HG02885 (cell line): ENCODE results near the gene FTMT.
"Not testable (repeated sequence)": the region's sequence is repeated elsewhere in the genome, so short reads cannot be mapped to it uniquely, and the experiment has no call there.

Source experiments
- ATAC-seq: cut with Tn5 transposase; IDR thresholded peaks from one replicate; pipeline ENCODE4 v1.9.1; 2021; ENCODE audit warnings: mild to moderate bottlenecking; ENCODE audit not compliant: unreplicated experiment, poor library complexity

FTMT gene

GRCh38 chr5:121851643-121852574 lies at the start of gene FTMT:
TSS of gene FTMT (plus strand) at chr5:121851882. CDS start at chr5:121851964, 82 bp downstream.
- no peak for ATAC-seq

GRCh38 chr5:121805251-121805650 lies 46.4 kb upstream of the FTMT start:
- ATAC-seq: not testable (repeated sequence)

GRCh38 chr5:121805911-121806310 lies 45.8 kb upstream of the FTMT start:
- ATAC-seq: no peak

GRCh38 chr5:121816164-121816563 lies 35.5 kb upstream of the FTMT start:
- ATAC-seq: no peak

DNA sequence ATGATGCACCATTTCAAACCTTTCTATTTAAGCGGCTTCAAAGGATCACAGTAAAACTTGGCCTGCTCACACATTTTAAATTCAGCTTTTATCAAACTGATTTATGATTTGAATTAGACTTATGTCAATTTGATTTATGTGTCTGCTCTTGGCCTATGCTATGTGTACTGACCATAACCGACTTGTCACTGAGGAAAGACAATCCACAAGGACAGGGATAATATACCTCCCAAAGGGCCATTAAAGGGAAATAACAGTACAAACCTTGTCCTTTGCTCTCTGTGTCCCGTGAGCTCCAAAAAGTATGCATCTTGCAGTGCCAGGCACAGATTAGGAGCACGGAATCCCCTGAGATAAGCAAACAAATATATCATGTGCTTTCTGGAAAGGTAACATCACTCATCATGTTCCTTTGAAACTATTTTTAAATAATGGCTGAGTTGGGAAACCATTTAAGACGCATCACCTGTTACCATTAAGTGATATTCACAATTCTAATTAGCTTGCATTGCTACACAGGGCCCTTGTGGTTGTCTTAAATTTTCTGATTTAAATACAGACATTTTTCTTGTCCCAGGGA lies 31.9 kb upstream of the FTMT start:
- no peak for ATAC-seq

DNA sequence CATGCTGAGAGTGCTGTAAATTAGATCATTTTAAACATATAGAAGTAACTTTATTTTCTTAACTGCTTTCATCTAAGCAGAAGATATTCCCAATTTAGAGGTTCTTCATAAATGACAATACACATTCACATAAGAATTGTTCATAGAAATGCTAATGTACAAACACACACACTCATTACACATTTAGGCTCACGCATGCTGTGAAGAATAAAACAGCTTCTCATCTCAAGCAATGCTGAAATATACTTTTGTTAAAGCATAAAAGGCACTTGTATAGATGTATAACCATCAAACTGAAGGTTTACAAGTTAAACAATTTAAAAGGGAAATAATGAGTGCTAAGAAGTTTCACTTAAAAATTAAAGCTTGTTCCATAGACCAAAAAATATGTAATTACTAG lies 18.1 kb upstream of the FTMT start:
- no peak for ATAC-seq

DNA sequence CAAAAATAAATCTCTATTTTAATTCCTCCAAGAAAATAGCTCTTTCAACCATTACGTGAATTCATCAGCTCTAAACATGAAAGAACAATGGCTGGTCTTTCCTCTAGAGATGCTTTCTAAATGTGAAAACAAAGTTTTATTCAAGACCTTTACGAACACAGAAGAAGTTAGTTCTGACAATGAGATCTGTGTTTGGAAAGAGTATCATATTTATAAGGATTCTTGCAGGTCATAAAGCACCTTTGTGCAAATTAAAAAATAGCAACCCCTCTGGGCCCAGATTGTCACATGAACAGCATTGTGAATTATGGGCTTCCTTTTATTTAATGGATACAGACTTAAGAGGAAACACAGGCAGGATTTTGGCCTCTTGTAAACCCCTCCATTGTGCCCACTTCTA lies 17.7 kb upstream of the FTMT start:
- ATAC-seq: no peak

GRCh38 chr5:121841892-121842291 lies 9.8 kb upstream of the FTMT start:
- no peak for ATAC-seq

DNA sequence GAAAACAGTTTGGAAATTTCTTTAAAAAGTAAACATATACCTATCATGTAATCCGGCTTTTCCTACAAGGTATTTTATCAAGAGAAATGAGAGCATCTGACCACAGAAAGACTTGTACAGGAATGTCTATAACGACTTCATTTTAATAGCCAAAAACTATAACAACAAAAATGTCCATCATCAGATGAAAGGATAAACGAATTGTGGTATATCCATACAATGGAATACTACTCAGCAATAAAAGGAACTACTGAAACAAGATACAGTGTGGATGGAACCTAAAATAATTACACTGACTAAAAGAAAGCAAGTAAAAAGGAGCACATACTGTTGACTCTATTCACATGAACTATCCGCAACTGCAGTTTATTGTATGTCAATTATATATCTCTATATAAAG lies 1.4 kb upstream of the FTMT start:
- no peak for ATAC-seq

DNA sequence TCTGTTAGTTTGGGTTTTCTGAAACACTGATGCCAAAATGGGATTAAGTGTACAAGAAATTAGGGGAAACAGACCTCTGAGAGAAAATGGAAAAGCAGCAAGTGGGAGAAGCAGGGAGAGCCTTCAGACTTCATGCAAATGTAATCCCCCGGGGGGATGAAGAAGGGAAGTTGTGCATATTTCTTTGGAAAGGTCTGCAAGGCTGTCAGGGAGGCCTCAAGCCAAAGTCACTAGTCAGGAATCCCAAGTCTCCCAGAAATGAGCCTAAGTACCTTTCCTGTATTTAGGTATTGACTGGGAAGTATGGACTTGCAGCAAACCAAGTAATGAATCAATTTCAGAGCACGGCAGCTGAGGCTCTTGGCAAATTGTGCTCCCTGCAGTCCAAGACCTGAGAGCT lies 2.2 kb downstream of the FTMT start:
- ATAC-seq: no peak

DNA sequence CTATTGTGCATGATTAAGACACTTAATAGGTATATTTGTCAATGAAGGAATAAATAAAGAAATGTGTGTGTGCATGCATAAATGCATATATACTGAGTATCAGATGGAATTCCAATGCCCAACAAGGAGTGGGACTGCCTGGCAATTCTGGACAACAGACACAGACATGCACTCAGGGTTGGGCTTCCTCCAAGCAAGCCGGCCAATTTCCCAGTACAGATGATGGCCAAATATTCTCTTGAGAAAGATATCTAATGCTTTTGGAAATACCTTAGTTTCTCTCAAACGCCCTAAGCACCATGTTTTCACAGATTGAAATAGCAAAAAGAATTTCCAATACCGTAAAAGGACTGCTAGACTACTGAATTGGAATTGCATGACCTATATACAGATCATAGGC lies 11.1 kb downstream of the FTMT start:
- ATAC-seq: no peak

GRCh38 chr5:121863753-121864285 lies 12.1 kb downstream of the FTMT start:
- ATAC-seq: no peak

GRCh38 chr5:121867403-121867802 lies 15.7 kb downstream of the FTMT start:
- no peak for ATAC-seq

DNA sequence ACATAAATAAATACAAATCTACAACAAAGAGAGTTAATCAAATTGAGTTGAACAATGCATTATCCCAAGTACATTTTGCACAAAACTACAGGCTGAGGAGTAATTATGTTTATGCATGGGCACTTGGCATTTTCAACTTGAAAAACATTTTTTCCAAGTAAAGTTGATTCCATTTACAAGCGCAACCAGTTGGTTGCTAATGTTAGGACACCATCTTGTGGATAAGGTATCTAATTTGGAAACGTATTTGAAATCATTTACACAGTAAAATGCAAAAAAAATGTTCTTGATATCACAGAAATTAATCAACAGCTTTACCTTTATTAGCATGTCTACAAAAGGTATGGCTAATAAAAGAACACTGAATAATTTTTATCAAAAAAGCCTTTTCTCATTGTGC lies 18.8 kb downstream of the FTMT start:
- ATAC-seq: no peak

DNA sequence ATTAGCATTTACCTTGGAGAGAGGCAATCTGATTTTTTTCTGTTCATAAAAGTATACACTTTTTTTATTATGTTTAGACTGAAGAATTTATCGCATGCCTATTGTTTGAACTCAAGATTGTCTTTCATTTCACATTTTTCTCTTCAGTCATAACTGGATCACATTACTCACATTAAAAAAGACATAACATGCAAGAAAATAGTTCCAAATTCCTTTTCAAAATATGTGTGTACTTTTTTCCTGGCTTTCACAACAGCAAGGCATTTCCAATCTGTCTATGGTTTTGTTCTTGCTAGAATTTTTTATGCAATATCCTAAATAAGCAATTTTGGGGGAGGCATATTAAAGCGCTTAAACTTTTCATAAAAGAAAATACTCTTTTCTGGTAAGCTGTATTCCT lies 21.2 kb downstream of the FTMT start:
- ATAC-seq: no peak

GRCh38 chr5:121873409-121873808 lies 21.7 kb downstream of the FTMT start:
- no peak for ATAC-seq

GRCh38 chr5:121885630-121886029 lies 33.9 kb downstream of the FTMT start:
- ATAC-seq: no peak

- no peak for ATAC-seq
Observed at GRCh38 chr5:121887727-121888126, 36.0 kb downstream of the FTMT start.

DNA sequence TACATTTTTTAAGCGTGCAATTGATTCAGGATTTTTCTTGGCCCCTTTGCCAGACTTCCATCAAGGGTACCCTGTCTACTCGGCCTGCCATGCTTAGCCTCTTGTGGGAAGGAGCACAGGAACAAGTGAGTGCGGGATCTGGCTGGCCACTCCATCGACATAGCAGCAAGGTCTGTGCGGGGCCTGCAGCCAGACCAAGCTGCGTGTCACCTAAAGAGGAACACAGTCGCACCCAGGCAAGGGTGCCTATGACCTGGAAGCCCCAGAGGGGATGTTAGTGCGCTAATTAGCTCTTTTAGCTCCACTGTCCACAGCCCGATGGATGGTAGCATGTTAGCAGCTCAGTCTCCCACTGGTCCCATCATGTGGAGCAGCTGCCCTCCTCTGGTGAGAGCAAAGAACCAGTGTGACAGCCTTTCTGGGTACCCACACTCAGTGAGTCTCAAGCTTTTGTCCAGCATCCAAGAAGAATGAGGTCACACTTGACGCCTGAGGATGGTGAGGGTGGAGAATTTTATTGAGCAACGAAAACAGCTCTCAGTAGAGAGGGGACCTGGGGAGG lies 38.7 kb downstream of the FTMT start:
- ATAC-seq: no peak

- ATAC-seq: no peak
Observed at GRCh38 chr5:121897341-121897740, 45.7 kb downstream of the FTMT start.

DNA sequence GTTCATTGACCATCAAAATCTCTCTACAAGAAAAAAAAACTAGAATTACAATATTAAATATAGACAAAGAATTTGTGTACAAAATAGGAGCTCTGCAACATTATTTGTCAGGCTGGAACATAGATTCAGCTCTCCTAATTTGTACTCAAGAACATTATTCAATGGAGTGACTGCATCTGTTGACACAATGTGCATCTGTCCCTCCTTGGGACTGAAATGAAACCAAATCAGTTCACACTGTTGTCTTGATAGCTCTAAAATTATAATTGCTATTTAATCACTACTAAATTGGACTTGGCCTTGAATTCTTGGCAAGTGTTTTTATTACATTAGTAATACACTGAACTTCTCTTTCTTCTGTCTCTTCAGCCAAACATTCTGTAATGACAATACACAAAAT lies 47.7 kb downstream of the FTMT start:
- no peak for ATAC-seq
